Measurements from ENCODE around the gene KRT6C.
"Not testable (repeated sequence)": the region's sequence is repeated elsewhere in the genome, so short reads cannot be mapped to it uniquely, and the experiment has no call there.

- TF ChIP-seq ETS1 (IDR thresholded peaks at IDR 0.05); EZH2 (IDR thresholded peaks at IDR 0.05; ENCODE audit: low read depth, unreplicated experiment); JUNB (IDR thresholded peaks at IDR 0.05; ENCODE audit: unreplicated experiment); STAT1 (IDR thresholded peaks at IDR 0.05; ENCODE audit: unreplicated experiment); POLR2AphosphoS5 (IDR thresholded peaks at IDR 0.05; ENCODE audit: low read depth); ZNF331 (CRISPR knock-in tag; IDR thresholded peaks at IDR 0.05; ENCODE audit: low read depth); REST (IDR thresholded peaks at IDR 0.05; ENCODE audit: unreplicated experiment); EZH2phosphoT487 (IDR thresholded peaks at IDR 0.05; ENCODE audit: unreplicated experiment); ZNF462 (CRISPR knock-in tag; IDR thresholded peaks at IDR 0.05); CREB1 (CRISPR knock-in tag; IDR thresholded peaks at IDR 0.05; ENCODE audit: low read depth); ZNF114 (CRISPR knock-in tag; IDR thresholded peaks at IDR 0.05); NANOG (IDR thresholded peaks at IDR 0.05; ENCODE audit: borderline replicate concordance): not testable (repeated sequence)
- TF ChIP-seq CTCF (conservative IDR thresholded peaks at IDR 0.05; ENCODE audit: low read depth in 2 of 2): 0 out of 4 replicates have a peak, but pooled peaks of 1 of the 2 experiments have one; percentile 1
Measured at GRCh38 chr12:52487744-52488443, 14.3 kb upstream of the KRT6C start.

Measured in GM23338 (cell line).